DMS79 treated with DMSO at 0.1 percent for 48 hours (cell line): ENCODE measurements around the gene TAF4.

ENCODE experiments used
- DNase-seq: peaks from one replicate; lab custom pipeline; 2025; lab: John Stamatoyannopoulos, UW

TAF4 gene

DNA sequence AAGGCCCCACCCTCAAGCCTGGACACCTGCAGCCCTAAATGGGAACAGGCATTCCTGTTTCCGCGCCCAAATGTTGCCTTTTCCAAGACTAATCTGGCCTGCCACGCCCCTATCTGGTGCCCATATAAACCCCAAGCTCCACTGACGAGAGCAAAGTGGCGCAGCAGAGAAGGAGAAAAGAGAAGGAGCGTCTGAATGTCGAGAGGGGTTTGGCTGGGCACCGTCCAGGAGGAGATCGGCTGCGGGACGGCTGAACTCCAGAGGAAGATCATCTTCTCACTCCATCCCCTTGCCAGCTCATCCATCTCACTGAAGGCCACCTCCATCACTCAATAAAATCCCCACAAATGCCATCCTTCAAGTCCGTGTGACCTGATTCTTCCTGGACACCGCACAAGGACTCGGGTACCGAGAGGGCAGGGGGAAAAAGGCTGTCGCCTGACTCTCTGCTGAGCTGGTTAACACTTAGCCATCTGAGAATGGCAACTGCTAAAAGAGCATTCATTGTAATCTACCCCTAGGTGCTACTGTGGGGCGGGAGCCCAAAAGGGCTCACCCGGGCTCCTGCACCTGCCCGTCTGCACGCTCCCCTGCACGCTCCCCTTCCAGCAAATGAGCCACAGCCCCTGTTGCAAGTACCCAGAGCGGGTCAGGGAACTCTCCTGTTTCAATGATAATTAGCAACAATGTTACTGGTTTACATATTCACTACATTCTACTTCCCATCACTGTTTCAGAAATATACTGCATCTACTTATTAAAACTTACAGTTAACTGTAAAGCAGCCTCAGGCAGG, 23.5 kb downstream of the TAF4 start:
- no peak for DNase-seq

DNA sequence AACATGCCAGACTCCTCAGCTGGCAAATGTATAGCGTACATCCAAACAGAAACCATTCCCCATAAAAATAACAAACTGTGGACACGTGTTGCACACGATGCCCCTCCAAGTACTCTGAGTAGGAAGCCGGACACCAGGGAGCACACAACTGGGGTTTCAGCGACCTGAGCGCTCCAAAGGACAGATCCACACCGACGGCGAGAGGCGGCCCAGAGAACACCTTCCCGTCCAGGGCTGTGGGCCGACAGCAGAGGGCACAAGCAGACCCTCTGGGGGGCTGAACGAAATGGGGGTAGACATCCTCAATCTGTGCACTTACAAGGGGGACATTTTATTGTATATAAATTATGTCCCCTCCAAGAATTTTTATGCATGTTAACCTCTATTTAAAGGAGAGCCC, 24.7 kb downstream of the TAF4 start:
- no peak for DNase-seq

DNA sequence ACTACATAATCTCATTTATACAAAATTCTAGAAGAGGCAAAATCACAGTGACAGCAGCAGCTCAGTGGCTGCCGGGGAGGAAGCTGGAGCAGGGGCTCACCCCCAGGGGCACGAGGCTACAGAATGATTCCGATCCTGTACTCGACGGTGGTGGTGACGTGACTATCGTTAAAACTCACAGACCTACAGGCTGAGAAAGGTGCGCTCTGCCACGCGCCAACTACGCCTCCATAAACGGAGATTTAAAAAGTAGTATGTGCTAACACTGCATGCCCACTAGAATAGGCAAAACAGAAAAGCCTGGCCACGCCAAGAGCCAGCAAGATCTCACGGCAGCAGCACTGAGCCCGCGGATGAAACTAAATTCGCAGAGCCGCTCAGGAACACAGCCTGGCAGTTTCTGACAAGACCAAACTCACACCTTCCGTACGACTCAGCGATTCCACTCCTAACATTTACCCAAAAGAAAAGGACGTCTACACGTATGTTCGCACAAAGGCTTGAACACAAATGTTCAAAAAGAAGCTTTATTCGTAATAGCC, 25.2 kb downstream of the TAF4 start:
- DNase-seq = no peak

DNA sequence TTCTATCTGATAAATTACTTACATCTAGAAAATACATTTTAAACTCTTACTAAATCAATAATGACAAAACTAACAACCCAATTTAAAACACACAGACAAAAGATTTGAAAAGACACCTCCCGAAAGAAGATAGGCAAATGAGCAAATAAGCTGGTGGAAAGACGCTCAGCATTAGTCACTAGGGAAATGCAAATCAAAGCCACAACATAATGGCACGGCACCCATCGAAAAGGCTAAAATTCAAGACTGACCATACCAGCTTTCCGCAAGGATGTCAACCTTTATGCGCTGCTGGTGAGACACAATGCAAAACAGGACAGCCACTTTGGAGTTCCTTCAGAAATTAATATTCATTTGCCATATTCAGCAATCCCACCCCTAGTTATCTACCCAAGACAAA, 25.9 kb downstream of the TAF4 start:
- no peak for DNase-seq

GRCh38 chr20:62032609-62033368, 32.9 kb downstream of the TAF4 start:
- no peak for DNase-seq

DNA sequence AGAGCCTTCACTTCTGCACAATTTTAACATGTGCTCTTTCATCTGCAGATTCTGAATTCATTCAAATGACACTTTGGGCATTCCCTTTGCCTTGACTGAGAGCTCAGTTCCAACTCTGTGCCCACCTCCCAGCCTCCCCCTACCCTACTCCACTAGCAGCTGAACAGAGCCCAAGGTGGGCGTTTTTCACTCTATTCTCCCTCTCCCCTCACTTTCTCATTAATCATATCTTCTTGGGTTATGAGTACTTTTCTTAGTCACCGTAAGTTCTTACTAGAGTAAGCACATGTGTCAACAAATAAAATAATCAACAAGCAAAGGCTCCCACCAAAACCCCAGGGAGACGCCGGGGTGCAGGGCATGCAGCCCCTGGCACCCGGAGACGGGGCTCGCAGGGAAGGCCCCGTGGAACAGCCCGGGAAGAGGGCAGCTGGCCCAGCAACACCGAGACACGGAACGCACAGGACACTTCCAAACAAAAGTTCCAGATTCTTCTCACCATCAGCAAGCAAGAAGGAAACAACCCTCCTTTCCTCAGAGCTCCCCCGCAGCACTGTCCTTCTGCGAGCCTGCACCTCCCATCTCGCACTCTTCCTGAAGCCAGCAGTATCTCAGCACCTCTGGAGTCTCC, 34.1 kb downstream of the TAF4 start:
- no peak for DNase-seq

DNA sequence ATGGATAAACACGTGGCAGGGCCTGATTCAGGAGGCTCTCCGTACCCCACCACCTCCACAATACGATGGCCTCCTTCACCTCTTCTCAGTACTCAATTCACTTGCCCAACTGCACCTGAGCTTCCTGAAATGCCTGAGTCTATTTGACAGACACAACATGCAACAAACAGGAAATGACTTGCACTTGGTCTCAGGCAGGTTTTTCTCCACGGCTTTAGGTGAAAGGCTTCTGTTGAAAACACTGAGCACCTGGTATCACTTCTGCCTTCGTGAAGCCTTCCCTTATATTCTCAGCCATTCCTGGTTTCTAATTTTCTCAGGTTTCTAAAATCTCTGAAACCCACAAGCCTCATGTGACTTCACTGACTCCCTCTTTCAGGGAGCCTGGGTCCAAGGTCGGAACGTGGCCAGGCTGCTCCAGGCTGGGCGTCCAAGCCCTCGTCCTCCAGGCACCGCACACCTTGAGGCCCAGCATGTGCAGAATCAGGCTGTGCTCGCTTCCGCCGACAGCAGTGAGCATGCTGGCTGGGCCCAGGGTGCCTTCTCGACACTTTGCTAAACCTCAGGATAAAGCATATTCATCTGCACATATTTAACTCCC, 34.7 kb downstream of the TAF4 start:
- no peak for DNase-seq

GRCh38 chr20:62030357-62030756, 35.3 kb downstream of the TAF4 start:
- DNase-seq = no peak

DNA sequence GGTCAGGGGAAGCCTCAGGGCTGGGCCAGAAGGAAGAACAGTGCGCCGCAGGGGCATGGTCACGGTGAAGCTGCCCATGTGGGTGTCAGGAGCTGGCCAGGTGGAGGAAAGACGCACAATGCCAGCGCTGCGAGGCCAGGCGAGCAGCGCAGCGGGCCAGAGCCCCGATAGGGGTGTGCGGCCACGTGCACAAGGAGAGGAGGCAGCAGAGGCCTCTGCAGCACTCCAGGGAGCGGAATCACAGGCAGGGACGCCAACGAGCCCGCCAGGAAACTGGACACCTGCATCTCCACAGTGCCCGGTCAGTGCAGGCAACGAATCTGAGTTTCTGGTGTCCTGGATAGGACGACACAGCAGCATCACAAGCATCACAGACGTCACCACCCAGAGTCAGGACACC, 35.7 kb downstream of the TAF4 start:
- DNase-seq = no peak

DNA sequence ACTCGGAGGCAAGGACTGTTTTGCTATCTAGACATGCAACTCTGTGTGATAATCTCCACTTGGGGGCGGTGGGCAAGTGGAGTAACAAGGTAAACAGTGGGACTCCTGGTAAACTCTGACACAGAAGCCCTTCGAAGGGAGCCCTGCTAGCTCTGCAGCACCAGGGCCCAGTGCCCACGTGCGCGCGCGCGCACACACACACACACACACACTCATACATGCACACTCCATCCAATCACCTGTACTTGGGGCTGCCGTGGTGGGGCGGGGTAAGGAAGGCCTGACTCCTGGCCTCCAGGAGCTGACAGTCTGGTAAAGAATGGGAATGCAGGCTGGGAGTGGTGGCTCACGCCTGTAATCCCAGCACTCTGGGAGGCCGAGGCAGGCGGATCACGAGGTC, 36.4 kb downstream of the TAF4 start:
- no peak for DNase-seq

- DNase-seq = no peak
These were observed 37.3 kb downstream of the TAF4 start for GRCh38 chr20:62028384-62028783.

DNA sequence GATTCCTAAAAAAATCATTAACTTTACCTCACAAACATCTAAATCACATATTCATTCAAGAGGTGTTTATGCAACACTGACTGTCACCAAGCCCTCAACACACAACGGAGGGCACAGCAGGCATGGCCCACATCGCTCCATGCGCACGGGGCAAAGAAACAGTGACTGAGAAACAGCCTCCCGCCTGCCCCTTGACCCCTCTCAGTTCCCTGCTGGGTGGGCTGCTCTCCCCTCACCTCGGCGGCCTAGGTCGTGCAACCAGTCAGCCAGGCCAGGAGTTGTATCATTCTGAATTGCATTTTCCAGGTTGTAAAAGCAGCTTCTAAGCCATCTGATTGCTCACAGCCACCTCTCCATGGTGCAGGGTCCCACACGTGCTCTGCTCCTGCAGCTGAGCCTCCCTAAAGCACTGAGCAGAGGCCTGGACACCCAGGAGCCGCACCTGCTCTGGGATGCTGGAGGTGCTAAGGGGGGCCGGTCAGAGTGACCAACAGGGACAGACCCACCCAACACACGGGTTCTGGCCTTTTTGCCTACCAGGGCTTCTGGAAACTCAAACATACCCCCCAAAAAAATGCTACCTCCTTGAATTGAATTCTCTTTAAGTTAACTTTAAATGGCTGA, 37.9 kb downstream of the TAF4 start:
- no peak for DNase-seq

DNA sequence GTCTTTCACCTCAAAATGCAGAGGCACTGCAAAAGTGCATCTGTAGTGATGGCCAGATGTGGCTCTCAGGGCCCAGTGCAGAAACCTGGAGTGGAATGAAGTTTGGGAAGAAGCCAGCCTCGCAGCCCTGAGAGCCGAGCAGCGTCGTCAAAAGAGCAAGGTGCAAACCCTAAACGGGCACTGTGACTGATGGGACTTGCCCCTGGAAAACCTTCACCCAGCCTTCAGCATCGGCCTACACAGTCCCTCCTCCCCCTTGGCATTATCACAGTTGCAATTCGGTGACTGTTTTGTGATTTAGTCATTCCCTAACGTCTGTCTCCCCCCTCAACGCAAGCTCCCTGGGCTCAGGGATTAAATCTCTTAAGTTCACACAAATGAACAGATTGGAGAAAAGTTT, 38.6 kb downstream of the TAF4 start:
- DNase-seq = no peak

- DNase-seq = no peak
These were observed 39.2 kb downstream of the TAF4 start for GRCh38 chr20:62026564-62026856.

GRCh38 chr20:62025832-62026563, 39.7 kb downstream of the TAF4 start:
- DNase-seq = no peak

- DNase-seq = no peak
These were observed 40.3 kb downstream of the TAF4 start for GRCh38 chr20:62025394-62025793.

DNA sequence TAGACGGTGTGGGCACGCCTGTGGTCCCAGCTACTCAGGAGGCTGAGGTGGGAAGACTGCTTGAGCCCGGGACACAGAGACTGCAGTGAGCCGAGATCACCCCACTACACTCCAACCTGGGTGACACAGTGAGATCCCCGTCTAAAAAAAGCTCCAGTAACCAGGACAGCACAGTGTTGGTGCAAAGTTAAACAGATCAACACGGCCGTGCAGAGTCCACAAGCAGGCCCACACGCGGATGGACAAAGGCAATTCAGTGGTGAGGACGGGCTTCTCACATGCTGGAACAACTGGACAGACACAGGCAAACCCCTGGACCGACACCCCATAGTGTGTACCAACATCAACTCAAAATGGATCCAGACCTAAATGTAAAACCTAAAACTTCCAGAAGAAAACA, 41.7 kb downstream of the TAF4 start:
- DNase-seq = no peak

DNA sequence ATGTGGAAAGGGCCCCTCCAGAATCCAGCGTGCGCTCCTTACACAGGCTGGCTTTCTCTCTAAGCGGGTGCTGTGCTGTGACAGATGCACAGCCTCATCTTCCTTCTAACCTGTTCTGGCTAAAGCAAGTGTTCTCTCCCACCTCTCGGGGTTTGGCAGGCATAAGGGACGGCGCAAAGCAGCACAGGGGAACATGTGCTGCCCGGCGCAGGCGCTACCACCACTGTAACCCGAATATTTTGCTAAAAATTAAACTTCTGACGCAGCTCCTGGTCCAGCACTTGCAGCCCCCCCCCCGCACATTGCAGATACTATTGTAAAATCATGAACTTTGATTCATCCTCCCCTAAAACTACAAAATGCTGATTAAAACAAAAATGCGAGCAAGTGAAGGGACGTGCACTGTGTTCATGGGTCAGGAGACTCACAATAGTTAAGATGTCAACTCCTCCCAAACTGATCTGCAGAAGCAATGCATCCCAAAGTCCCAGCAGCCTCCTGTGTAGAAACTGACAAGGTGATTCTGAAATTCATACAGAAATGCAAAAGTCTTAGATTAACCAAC, 43.0 kb downstream of the TAF4 start:
- DNase-seq = no peak

DNA sequence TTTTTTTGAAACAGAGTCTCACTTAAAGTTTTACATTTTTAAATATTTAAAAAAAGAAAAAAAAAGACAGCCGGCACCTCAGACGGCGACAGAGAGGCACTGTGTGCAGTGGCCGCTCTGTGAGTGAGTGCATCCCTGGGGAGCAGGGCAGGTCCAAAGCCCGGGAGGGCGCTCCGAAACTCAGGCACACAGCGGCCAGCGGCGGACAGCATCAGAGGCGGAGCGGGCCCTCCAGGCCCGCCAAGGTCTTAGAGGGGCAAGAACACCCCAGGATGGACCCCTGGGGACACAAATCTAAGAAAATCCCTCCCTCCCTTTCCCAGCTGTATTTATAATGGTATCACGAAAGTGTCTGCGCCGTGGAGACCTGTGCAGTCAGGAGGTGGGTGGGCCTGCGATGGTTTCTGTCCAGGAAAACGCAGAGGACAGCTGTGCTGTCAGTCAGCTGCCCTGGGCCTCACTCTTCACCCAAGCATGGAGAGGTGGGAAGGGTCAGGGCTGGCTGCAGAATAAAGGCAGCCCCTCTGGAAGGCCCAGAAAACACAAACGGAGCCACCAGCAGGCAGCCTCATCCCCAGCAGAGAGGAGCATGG, 43.8 kb downstream of the TAF4 start:
- no peak for DNase-seq

- no peak for DNase-seq
These were observed 44.6 kb downstream of the TAF4 start for GRCh38 chr20:62020935-62021701.
